ENCODE data around the gene CITED4. TPM values are rescaled to one million over a fixed set of nuclear protein-coding genes. Genes with fewer than 3 reads are reported as not detected.

CITED4 gene
- total and polyA plus RNA-seq, 10 of the 15 experiments (the other 5 are each of a cell fraction or from before 2014, with no cell fraction given) = 0.13 to 0.64 (median 0.26) TPM; not detected in 6

- POLR2A ChIA-PET = no interaction called here
- Histone ChIP-seq H3K9ac (ENCODE audit: control insufficient read depth, insufficient read depth, low read length) (no peak overlapping the region), H3K27ac (ENCODE audit: control insufficient read depth, insufficient read depth) (no peak overlapping the region), H3K4me1 (ENCODE audit: control insufficient read depth, insufficient read depth, low read length) (peaks cover 17% of the 10 kb centered on the region), H3K4me2 (ENCODE audit: control insufficient read depth, insufficient read depth) (no peak overlapping the region), H3K36me3 (ENCODE audit: control insufficient read depth in 2 of 2, insufficient read depth in 2 of 2, low read length in 1 of 2) (no peaks in the 10 kb centered on the region), H2AFZ (ENCODE audit: control insufficient read depth, low read depth, low read length) (no peak overlapping the region), H3K4me3 (no peak overlapping the region), H3K79me2 (ENCODE audit: control insufficient read depth, insufficient read depth, low read length) (no peaks in the 10 kb centered on the region), H3K9me3 (replicated peaks; ENCODE audit: control insufficient read depth, insufficient read depth, low read length) (no peaks in the 10 kb centered on the region), H4K20me1 (ENCODE audit: control insufficient read depth, insufficient read depth) (no peaks in the 10 kb centered on the region), H3K27me3 (replicated peaks in 1 of 2; ENCODE audit: control insufficient read depth in 2 of 2, insufficient read depth in 2 of 2, low read length in 1 of 2) (no peaks in the 10 kb centered on the region; a peak in 1 of 4 replicates)
- SMC1A ChIA-PET (ENCODE audit: uncharacterized antibody, unreplicated experiment) = interaction anchor here (1.1 kb wide), 1 partner anchor 19 kb away, joined by 4 read pairs; no protein-coding TSS in a partner anchor
- RAD21 ChIA-PET (ENCODE audit: unreplicated experiment) = no interaction called here
- 64% methylated on average over 12 of the region's 12 CpGs for WGBS (ENCODE audit: insufficient coverage, insufficient replicate concordance, low lambda C conversion rate, missing lambda C conversion rate)
- FAIRE-seq = no peak
- DNase-seq (ENCODE audit: low read depth, low spot score) = no peak
- BruUV-seq (replicated peaks) = no TSS peak
- CTCF ChIA-PET = no interaction called here
- in situ Hi-C loops (cut with MboI) (no loop called here), intact Hi-C loops (cut with micrococcal nuclease; ENCODE audit: unreplicated experiment) (no loop called here)
- ATAC-seq = no peak
- TF ChIP-seq CTCF (IDR thresholded peaks at IDR 0.05 in 2 of 3, conservative IDR thresholded peaks at IDR 0.05 in 1 of 3; ENCODE audit: control insufficient read depth in 2 of 3, extremely low read depth in 1 of 3, insufficient read depth in 1 of 3, low read depth in 3 of 3, low read length in 3 of 3) = no peak
- no peak for TF ChIP-seq NFYB (IDR thresholded peaks at IDR 0.05; ENCODE audit: insufficient read depth, low read depth, low read length)
- TF ChIP-seq SMARCA5 (IDR thresholded peaks at IDR 0.05) = no peak
- no peak for TF ChIP-seq BCLAF1 (IDR thresholded peaks at IDR 0.05)
- no peak for TF ChIP-seq ZBED1 (IDR thresholded peaks at IDR 0.05; ENCODE audit: borderline replicate concordance)
- no peak for TF ChIP-seq MEF2B (IDR thresholded peaks at IDR 0.05; ENCODE audit: partially characterized antibody, poor library complexity, severe bottlenecking)
- no peak for TF ChIP-seq ASH2L (IDR thresholded peaks at IDR 0.05; ENCODE audit: borderline replicate concordance, low read depth)
- TF ChIP-seq RELB (IDR thresholded peaks at IDR 0.05; ENCODE audit: low read depth) = no peak
- no peak for TF ChIP-seq EZH2 (IDR thresholded peaks at IDR 0.05; ENCODE audit: borderline replicate concordance, control insufficient read depth, low read depth, low read length)
- no peak for TF ChIP-seq SREBF2 (IDR thresholded peaks at IDR 0.05; ENCODE audit: low read length)
- TF ChIP-seq NKRF (conservative IDR thresholded peaks at IDR 0.05) = no peak
- no peak for TF ChIP-seq LARP7 (IDR thresholded peaks at IDR 0.05)
- TF ChIP-seq TAF1 (IDR thresholded peaks at IDR 0.05; ENCODE audit: borderline replicate concordance, low read depth, low read length) = no peak
- TF ChIP-seq SIX5 (IDR thresholded peaks at IDR 0.05; ENCODE audit: low read depth, low read length, severe bottlenecking) = no peak
- TF ChIP-seq BMI1 (IDR thresholded peaks at IDR 0.05; ENCODE audit: borderline replicate concordance) = no peak
- no peak for TF ChIP-seq PAX5 (IDR thresholded peaks at IDR 0.05; ENCODE audit: borderline replicate concordance, low read depth, low read length)
Observed at GRCh38 chr1:40822890-40823289, 39.3 kb downstream of the CITED4 start.

Data from GM12878 (cell line).